GM18508 (cell line): ENCODE measurements around the gene EDC3.
"Not testable (repeated sequence)": the region's sequence is repeated elsewhere in the genome, so short reads cannot be mapped to it uniquely, and the experiment has no call there.

Source experiments
- ATAC-seq: cut with Tn5 transposase; IDR thresholded peaks from one replicate; pipeline ENCODE4 v1.9.1; 2021; ENCODE audit warnings: moderate number of reproducible peaks; ENCODE audit not compliant: insufficient read depth, unreplicated experiment

The EDC3 gene

GRCh38 chr15:74653426-74654102, 42.3 kb downstream of the EDC3 start:
- no peak for ATAC-seq

- no peak for ATAC-seq
Measured at GRCh38 chr15:74651242-74651741, 44.5 kb downstream of the EDC3 start.

GRCh38 chr15:74648051-74648842, 47.6 kb downstream of the EDC3 start:
- ATAC-seq: no peak

GRCh38 chr15:74646480-74646879, 49.3 kb downstream of the EDC3 start:
- no peak for ATAC-seq

GRCh38 chr15:74643665-74644204, 52.1 kb downstream of the EDC3 start:
- ATAC-seq: no peak

GRCh38 chr15:74642734-74643664, 52.8 kb downstream of the EDC3 start:
- no peak for ATAC-seq

GRCh38 chr15:74642348-74642733, 53.5 kb downstream of the EDC3 start:
- ATAC-seq: no peak

GRCh38 chr15:74641151-74641550, 54.7 kb downstream of the EDC3 start:
- no peak for ATAC-seq

GRCh38 chr15:74636984-74637383, 58.8 kb downstream of the EDC3 start:
- no peak for ATAC-seq

- no peak for ATAC-seq
Measured at GRCh38 chr15:74635228-74635627, 60.6 kb downstream of the EDC3 start.

- no peak for ATAC-seq
Measured at GRCh38 chr15:74633781-74634180, 62.0 kb downstream of the EDC3 start.

- ATAC-seq: no peak
Measured at GRCh38 chr15:74632601-74633000, 63.2 kb downstream of the EDC3 start.

GRCh38 chr15:74631935-74632560, 63.8 kb downstream of the EDC3 start:
- no peak for ATAC-seq

- no peak for ATAC-seq
Measured at GRCh38 chr15:74631408-74631807, 64.4 kb downstream of the EDC3 start.

GRCh38 chr15:74631087-74631385, 64.8 kb downstream of the EDC3 start:
- no peak for ATAC-seq

GRCh38 chr15:74630284-74631086, 65.3 kb downstream of the EDC3 start:
- no peak for ATAC-seq

- not testable (repeated sequence) for ATAC-seq
Measured at GRCh38 chr15:74629696-74630095, 66.1 kb downstream of the EDC3 start.

GRCh38 chr15:74628949-74629348, 66.9 kb downstream of the EDC3 start:
- ATAC-seq: no peak

- ATAC-seq: no peak
Measured at GRCh38 chr15:74628199-74628598, 67.6 kb downstream of the EDC3 start.
